Astrocyte of the cerebellum (primary cell): Measurements from ENCODE around the gene ABCG2.
A peak's percentile ranks its signal among the peaks of the same experiment; 100 is the strongest.

Experiments used
- DNase-seq: peaks from one replicate; pipeline ENCODE4 v3.0.0-alpha.2; 2011; ENCODE audit warnings: low read depth
- H3K4me3 ChIP-seq: 2 replicates; pipeline ENCODE4 v1.5.1; 2011; ENCODE audit warnings: mild to moderate bottlenecking, low read depth, low read length, moderate library complexity
- CTCF ChIP-seq: IDR thresholded peaks from 2 replicates; pipeline ENCODE4 v1.5.1; 2012; ENCODE audit warnings: low read length, low read depth, moderate library complexity, mild to moderate bottlenecking; ENCODE audit errors: missing control alignments
- in situ Hi-C: cut with HindIII; loops from 2 replicates; pipeline ENCODE4 v1.10.0; 2017; ENCODE audit warnings: low sequenced_read_pairs

Gene ABCG2

GRCh38 chr4:88064410-88064809, 94.0 kb downstream of the ABCG2 start:
- DNase-seq, result no peak
- TF ChIP-seq CTCF, result no peak
- in situ Hi-C loops, result no loop called here

GRCh38 chr4:88063634-88064296, 94.7 kb downstream of the ABCG2 start:
- in situ Hi-C loops, result no loop called here
- DNase-seq, result no peak
- H3K4me3 ChIP-seq, result no peak overlapping the region
- TF ChIP-seq CTCF, result no peak

More at GRCh38 chr4:88064410-88064809, 94.0 kb downstream of the ABCG2 start:
- no peak overlapping the region for H3K4me3 ChIP-seq

GRCh38 chr4:88062843-88063242, 95.6 kb downstream of the ABCG2 start:
- in situ Hi-C loops, result no loop called here
- no peak for TF ChIP-seq CTCF
- DNase-seq, result no peak
- H3K4me3 ChIP-seq, result no peak overlapping the region

GRCh38 chr4:88062311-88062710, 96.1 kb downstream of the ABCG2 start:
- no peak overlapping the region for H3K4me3 ChIP-seq
- DNase-seq, result no peak
- in situ Hi-C loops, result no loop called here
- TF ChIP-seq CTCF, result no peak

GRCh38 chr4:88060431-88060830, 98.0 kb downstream of the ABCG2 start:
- DNase-seq, result peak; percentile 9
- no peak overlapping the region for H3K4me3 ChIP-seq
- in situ Hi-C loops, result no loop called here

GRCh38 chr4:88059766-88060165, 98.7 kb downstream of the ABCG2 start:
- no peak for TF ChIP-seq CTCF
- DNase-seq, result no peak
- H3K4me3 ChIP-seq, result no peak overlapping the region
- in situ Hi-C loops, result no loop called here

More at GRCh38 chr4:88060431-88060830, 98.0 kb downstream of the ABCG2 start:
- TF ChIP-seq CTCF, result no peak

GRCh38 chr4:88058295-88058694, 100.1 kb downstream of the ABCG2 start:
- no peak overlapping the region for H3K4me3 ChIP-seq
- TF ChIP-seq CTCF, result no peak
- no peak for DNase-seq
- in situ Hi-C loops, result no loop called here
